Left renal pelvis (tissue), 4 donors: ENCODE results near the gene IRAK2. TPM values are rescaled to one million over a fixed set of nuclear protein-coding genes. Genes with fewer than 3 reads are reported as not detected.

ENCODE experiments used
- DNase-seq, 4 donors: peaks; one replicate each; pipeline ENCODE4 v3.0.0-alpha.2; 2013; ENCODE audit warnings: low read depth in 4 of 4, low spot score in 3 of 4
- polyA plus RNA-seq, 4 donors: library from polyadenylated mRNA; unstranded; fragments of 120-200 nt; gene quantifications; one replicate each; pipeline ENCODE4 v1.2.1, GENCODE V29; 2013; ENCODE audit not compliant: insufficient read length in 4 of 4

IRAK2 gene
- polyA plus RNA-seq, 4 donors = 0.63 to 0.95 (median 0.73) TPM

DNA sequence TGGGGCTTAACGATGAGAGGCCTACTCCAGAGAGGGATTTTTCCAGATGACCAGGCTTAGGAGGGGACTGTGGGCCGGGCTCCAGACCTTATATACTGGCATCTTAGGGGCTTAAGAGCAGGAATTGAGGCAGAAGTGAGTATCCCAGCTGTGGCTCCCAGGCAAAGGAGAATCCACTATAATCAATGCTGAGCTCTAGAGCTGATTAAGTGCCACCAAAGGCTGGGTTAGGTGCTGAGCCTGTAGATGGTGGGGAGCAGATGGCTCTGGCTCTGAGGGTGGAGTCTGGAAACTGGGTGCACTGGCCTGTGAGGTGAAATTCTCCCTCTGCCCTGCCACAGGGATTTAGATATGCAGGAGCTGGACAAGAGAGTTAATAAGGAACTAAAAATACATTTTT lies 23.2 kb downstream of the IRAK2 start:
- no peak for DNase-seq

DNA sequence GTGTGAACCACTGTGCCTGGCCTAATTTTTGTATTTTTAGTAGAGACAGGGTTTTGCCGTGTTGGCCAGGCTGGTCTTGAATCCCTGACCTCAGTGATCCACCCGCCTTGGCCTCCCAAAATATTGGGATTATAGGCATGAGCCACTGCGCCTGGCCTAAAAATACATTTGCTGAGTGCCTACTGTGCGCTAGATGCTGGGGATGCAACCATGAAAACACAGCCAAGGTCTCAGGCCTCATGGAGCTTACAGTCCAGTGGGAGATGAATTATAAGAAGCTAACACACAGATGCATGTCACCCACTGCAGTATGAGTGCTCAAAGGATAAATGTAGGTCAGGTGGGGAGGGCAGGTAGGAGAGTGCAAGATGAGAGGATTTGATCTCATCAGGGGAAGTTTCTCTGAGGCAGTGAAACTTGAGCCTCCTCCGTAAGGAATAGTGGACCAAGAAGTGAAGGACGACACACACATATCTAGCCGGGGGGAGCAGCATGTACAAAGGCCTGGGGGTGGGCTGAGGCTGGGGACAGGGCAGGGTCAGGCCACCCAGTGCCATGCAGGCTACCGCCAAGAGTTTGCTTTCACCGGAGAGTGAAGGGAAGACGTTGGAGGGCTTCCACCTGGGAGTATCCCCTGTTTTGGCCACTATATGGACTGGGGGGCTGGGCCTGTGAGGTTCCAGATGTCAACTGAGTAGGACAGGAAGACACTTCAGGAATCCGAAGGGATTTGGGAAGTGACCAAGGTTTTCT lies 24.3 kb downstream of the IRAK2 start:
- DNase-seq = no peak

DNA sequence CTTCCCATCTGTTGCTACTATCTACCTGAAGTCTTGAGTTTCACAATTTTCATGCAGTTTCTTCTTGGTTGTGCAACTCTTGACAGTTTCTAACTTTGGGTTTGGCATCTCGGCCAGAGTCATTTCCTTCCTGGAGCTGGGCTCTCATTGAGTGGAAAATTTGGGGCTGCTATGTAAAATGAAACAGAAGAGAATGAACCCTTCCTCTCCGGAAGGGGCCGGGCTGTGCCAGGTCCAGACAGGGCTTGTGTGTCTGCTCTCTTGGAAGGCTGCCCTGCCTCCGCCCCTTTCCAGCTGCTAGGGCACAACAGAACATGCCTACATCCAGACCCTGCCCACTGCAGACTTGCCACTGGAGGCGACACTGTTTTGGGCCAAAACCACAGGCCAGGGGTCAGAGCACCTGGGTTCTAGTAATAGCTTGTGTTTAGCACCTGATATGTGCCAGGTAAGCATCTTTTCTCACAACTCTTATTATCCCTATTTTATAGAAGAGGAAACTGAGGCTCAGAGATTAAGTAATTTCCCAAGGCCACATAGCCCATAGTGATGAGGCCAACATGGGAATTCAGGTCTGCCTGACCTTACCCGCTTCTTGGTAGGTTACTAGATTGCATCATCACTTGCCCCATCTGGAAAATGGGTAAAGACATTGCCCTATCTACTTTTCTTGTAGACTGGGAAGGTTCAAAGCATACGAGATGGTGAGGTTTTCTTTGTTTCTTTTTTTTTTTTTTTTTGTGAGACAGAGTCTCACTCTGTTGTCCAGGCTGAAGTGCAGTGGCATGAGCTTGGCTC lies 25.0 kb downstream of the IRAK2 start:
- DNase-seq = no peak

DNA sequence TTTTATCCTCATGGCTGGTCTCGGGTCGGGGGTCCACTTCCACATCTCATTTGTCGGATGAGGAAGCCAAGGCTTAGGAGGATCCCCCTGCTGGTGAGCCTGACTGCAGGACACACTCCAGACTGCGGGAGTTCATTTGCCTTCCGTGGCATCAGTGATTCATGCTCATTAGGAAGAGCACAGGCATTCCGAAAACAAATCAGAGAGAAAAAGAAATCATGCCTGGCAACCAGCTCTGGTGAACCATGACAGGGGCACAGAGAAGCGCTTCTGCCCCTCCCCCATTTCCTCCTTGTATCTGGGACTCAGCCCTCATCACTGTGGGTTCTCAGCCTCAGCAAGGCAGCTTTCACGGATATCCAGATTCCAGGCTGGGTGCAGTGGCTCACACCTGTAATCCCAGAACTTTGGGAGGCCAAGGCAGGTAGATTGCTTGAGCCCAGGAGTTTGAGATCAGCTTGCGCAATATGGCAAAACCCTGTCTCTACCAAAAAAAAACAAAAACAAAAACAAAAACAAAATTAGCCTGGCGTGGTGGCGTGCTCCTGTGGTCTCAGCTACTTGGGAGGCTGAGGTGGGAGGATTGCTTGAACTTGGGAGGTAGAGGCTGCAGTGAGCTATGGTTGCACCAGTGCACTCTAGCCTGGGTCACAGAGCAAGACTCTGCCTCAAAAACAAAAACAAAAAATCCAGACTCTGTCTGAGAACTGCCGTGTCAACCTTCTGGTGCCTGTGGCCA lies 28.4 kb downstream of the IRAK2 start:
- no peak for DNase-seq

DNA sequence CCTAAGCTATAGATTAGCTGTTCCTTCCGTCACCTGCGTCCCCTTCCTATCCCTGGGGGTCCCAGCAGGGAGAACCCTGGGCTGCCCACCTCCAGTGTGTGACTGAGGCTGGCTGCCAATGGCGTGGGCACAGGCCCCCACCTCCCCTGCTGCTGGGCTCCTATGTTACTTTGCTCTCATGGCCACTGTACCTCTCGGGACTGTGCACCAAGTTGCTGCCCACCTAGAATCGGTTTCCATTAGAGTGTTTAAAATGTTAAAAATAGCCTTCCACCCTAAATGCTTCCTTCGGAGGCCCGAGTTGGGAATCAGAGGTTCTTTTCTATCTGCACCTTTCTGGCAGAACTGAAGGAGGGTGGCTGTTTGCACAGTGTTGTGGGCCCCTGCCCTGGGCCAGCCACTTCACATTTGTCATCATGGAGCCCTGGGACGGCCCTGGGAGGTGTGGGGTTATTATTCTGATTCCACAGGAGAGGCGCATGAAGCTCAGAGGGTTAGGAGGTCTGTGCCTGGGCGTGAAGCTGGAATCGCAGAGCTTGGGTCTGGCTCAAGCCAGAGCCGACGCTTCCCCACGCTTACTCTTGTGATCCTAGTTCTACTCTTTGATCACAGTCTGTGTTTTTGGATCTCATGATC lies 29.1 kb downstream of the IRAK2 start:
- no peak for DNase-seq

DNA sequence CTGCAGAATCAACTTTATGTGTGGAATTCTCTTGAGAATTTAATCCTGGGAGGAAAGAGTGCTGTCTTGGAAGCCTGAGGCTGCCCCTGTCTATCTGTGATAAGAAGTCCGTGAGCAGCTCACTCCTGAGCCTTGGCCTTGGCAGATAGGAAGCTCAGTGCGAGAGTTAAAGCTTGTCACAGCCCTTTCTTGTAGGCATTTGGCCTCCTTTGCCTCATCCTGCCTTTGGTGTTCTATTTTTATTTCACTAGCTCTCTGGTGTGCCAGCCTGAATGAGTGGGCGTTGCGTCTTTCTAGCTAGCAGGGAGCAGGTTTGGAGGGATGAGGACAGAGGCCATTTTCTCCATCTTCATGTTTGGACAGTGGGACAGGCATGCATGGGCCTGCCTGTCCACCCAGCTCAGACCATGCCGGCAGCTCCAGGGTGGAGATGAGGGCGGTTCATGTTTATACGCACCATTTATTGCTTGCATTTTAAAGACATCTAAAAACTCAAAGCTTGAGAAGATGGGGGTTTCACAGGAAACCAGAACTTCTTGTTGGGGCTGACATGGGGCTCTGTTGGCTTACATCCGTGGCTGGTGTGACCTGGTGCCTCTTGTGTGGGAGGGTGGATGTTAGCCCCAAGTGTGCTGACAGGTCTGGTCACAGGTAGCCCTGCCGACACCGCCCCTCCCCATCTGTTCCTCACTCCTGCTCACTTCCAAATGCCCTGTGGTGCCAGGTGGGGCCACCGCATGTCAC lies 29.8 kb downstream of the IRAK2 start:
- DNase-seq = no peak

DNA sequence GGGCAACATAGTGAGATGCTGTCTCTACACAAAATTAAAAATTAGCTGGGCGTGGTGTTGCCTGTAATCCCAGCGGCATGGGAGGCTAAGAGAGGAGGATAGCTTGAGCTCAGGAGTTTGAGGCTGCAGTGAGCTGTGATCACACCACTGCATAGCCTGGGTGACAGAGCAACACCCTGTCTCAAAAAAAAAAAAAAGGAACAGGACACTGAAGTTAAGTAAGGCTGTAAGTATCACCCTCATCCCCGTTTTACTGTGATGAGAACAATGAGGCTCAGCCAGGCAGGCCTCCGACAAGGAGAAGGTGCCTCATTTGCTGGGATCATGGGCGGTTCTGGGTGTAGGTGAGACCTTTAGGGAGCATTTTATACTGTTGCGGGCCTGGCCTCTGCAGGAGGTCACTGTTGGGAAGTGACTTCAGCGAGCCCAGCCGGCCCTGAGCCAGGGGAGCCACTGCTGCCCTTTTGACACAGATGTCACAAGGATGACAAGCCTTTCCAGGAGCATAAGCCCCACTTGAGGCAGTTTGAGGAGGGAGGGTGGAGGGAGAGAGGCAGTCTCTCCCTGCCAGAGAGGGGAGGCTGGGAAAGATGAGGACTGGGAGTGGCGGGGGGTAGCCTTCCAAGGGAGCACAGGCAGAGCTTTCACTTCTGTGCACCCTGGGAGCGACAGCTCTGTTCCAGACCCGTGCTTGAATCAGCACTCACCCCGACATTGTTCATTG lies 30.8 kb downstream of the IRAK2 start:
- DNase-seq = no peak

DNA sequence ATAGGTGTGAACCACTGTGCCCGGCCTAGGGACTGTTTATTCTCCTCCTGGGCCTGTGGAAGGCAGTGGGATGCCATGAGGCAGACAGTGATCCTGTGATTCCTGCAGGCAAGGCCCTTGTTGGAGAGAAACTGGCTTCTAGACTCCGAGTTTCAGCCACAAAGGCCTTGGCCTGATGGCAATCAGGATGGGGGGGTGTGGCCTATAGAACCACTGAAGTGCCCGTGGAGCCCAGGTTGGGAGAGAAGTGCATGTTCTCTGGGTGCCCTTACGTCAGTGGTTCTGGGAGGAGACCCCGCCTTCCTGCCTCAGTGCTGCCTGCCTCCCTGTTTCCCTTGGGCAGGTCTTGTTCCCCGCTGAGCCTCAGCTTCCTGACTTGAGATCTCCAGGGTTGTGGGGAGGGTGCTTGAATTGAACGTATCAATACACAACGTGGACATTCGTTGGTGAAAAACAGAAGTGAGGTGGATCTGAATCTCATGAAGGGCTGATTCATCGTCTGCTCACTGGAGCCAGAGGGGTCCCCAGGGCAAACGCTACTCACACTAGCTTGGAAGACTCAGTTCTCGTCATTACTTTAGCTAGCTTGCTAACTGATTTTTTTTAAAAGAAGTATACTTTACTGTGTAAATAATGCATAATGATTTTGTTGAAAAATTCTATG lies 31.8 kb downstream of the IRAK2 start:
- DNase-seq = no peak

DNA sequence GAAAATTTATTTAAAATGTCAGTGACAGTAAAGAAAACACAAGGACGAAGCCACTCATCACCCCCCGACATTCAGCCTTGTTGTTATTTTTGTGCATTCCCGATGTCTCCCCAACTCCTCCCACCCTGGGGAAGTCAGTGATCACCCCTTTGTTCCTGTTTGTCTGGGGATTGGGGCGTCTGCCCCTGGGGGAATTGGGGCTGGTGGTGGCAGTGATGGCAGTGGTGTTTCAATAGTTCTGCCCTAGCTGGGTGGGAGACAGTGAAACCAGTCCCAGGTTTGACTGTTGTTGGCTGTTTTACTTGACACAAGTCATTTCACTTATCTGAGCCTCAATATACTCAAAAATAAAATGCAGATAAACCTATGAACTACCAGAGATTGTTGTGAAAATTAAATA lies 33.5 kb downstream of the IRAK2 start:
- DNase-seq = no peak

DNA sequence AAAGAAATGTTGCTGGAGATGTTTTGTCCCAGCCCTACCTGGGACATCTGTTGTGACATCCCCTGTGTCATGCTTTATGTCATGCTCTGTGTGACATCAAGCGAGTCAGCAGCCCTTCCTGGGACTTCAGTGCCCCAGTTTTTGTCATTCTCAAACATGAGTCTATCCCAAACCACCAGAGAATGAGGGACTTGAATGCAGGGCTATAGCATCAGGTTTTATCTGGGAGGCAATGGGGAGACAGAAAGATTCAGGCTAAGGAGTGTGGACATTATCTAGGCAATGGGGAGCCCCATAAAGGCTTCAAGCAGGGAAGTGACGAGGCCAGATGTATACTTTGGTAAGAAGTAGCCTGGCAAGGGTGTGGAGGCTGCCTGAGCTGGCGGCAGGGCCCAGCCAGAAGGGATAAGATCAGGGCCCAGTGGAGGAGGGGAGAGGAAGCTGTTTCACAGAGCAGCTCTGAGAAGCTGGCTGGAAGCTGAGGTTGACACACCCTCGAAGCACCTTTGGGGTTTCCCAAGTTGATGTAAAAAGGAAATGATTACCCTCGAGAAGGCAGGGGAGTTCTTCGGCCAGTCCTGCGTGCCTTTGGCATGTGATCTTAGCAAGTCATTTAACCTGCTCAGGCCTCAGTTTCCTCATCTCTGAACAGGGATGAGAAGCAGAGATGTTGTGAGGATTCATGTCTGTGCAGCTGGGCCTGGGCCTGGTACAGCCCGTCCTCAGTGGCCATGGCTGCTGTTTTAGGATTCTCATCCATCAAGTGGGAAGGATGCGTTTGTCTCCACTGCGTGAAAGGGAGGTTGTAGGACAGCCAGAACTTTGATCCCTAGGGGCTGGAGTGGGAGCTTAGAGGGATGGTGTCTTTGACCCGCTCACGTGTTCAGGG lies 34.3 kb downstream of the IRAK2 start:
- no peak for DNase-seq

DNA sequence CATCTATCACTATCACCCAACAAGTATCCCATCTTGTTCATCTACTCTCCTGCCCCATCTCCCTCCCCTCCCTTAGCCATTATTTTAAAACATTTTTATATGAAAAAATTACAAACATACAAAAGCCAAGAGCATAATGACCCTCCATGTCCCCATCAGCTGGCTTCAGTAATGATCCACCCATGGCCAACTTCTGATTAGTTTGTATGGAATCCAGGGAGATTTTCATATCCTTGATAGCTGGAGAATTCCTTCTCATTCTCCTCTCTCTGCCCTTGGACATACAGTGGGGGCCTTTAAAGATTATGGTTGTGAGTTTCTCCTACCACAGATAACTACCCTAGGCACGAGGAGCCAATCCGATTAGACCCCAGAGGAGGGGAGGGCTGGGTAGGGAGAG lies 40.2 kb downstream of the IRAK2 start:
- DNase-seq = no peak

DNA sequence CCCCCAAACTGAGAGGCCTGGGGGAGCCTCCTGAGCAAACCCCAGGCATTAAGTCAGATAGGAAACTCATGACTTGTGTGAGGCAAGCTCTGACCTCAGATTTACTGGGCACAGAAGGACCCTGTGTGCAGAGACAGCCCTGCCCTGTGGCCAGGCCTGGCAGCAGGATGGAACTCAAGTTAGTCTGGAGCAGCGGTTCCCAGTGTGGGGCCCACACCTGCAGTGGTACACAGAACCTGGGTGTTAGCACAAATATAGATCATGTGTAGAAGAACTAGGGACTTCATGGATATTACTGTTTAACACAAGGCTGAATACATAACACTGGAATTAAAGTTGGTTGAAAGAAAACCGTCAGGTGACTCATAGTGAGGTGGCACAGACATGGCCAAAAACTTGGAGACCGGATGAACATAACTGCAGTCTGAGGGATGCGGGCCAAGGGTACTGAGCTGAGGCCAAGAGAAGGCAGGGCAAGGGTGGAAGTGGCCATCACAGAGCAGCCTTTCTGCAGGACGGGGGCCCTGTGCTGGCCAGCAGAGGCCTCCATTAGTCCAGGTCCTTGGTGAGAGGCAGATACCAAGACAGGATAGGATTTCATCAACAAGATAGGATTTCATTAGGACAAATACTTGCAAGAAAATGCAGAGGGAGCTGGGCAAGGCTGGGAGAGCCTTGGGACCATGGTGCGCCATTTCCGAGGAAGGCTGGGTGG lies 40.9 kb downstream of the IRAK2 start:
- no peak for DNase-seq

DNA sequence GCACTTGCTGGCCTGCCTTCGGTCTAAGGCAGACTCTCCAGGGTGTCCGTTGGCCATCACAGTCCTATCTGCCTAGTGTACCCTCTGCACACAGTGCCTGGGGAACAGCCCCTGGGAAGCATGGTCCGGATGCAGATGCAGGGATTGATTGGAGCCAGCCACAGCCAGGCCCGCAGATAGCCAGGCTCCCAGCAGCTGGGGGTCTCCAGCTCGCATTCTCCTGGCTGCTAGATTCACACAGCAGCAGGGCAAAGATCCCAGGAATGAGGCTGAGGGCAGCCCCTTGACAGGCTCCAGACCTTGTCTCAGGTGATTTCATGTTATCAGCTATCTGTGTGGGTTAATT lies 41.4 kb downstream of the IRAK2 start:
- DNase-seq = no peak

DNA sequence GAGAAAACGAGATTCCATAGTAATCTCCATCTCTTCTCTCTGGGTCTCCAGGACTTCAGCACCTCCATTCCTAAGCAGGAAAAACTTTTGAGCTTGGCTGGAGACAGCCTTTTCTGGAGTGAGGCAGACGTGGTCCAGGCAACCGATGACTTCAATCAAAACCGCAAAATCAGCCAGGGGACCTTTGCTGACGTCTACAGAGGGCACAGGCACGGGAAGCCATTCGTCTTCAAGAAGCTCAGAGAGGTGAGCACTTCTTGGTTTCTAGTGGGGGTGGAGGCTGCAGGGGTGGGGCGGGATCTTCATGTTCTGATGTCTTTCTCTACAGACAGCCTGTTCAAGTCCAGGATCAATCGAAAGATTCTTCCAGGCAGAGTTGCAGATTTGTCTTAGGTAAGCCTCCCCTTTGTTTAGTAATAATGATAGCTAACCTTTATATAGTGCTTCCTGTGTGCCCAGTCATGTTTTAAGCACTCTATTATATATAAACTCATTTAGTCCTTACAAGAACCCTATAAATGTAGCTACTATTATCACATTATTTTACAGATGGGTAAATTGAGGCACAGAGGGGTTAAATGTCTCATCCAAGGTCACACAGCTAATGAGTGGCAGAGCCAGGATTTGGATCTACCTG lies 48.6 kb downstream of the IRAK2 start:
- DNase-seq = no peak

DNA sequence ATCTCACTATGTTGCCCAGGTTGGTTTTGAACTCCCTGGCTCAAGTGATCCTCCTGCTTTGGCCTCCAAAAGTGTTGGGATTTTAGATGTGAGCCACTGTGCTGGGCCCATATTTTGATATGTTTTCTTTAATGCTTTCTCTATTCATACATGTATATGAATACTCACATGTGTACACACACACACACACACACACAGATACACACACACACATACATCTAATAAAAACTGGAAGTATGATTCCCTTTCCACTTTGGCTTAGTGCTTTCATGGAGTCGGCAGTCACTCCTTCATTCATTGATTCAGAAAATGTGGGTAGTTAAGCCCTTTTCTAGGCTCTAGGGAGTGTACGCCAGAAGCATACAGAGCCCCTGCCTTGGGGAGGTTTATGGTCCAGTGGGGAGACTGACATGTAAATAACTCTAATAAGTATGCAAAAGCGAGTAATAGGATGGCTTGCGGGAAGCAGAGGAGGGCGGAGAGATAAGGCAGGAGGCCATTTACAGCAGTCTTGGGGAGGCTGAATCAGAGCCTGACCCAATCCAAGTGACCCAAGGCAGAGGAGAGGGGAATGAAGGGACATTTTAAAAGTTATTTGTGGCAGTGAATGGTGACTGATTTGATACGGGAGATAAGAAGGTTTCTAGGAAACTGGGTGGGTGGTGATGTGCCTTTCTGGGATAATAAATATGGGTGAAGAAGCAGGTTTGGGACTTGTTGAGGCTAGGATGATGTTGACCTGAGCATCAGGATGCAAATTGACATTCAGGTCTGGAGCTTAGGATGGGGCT lies 51.1 kb downstream of the IRAK2 start:
- DNase-seq = no peak

DNA sequence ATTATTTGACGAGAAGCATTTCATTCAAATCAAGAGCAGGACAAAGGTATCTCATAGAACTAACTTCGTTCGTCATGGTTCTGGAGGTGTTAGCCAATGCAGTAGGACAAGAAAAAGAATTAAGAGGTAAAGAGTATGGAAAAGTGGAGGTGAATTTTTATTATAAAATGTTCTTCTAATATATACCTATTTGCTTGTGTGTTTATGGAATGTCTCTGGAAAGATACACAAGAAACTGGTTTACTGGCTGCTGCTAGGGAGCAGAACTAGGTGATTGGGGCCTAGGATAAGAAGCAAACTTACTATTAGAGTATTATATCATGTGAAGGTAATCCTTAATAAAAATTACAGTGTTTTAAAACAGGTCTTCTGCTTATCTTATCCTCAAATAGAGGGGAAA lies 52.6 kb downstream of the IRAK2 start:
- DNase-seq = no peak
